ENCODE results near the gene ERVFRD-1.
A peak's percentile ranks its signal among the peaks of the same experiment; 100 is the strongest.

The ERVFRD-1 gene, protein sequence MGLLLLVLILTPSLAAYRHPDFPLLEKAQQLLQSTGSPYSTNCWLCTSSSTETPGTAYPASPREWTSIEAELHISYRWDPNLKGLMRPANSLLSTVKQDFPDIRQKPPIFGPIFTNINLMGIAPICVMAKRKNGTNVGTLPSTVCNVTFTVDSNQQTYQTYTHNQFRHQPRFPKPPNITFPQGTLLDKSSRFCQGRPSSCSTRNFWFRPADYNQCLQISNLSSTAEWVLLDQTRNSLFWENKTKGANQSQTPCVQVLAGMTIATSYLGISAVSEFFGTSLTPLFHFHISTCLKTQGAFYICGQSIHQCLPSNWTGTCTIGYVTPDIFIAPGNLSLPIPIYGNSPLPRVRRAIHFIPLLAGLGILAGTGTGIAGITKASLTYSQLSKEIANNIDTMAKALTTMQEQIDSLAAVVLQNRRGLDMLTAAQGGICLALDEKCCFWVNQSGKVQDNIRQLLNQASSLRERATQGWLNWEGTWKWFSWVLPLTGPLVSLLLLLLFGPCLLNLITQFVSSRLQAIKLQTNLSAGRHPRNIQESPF

DNA sequence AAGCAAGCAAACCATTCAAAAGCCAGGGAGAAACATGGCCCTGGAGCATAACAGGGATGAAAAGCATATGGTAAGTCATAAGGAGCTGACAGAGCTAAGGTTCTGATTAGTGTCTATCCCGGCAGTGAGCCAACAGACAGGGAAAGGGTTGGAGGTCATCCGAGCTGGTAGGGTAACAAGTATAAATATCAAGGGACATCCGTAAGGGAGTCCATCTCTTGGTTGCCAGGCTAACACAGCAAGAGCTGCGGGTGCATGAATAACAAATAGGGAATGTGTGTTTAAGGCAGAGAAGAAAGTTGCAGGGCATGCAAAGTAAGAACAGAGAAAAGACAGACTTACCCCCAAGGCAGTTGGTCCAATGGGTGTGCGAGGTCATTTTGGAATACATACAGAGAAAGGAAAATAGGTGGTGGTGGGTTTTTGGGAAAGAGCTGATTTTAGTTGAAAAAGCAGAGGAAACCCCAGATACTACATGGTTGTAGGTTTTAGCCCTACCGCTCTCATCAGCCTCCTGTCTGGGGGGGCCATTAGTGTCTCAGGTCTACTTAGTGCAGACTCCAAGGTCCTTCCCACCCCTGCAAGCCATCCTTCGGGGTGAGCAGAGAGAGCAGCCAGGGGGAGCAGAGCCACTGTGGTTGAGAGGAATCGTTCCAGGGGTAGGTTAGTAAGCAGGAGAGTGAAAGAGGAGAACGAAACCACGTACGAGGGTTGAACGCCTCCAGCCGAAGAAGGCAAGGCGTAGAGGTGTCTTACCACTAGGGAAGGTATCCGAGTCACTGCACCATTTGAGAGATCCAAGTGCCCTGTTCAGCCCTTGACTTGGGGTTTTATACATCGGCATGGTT is at the start of gene ERVFRD-1:
ERVFRD-1 (minus strand) TSS at position 805 of the 848 bp plus-strand sequence. CDS start 6,415 bp downstream, outside the sequence.
- no peak for DNase-seq

- DNase-seq: no peak
Measured at GRCh38 chr6:11160199-11160598, 48.7 kb upstream of the ERVFRD-1 start.

DNA sequence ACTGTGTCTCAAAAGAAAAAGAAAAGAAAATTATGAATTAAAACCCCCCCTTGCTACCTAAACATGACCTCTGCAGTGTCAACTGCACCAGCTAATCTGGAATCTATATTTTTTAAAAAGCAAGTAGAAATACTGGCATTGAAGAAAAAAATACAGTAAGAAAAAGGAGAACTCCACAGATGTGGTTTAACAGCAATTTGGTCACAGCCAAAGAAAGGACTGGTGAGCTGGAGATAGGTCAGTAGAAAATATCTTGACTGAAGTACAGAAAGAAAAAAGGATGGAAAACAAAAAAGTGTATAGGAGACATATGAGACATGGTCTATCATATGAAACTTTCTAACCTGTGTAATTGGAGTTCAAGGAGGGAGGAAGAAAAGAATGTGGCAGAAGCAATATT is 44.1 kb upstream of the ERVFRD-1 start:
- no peak for DNase-seq

DNA sequence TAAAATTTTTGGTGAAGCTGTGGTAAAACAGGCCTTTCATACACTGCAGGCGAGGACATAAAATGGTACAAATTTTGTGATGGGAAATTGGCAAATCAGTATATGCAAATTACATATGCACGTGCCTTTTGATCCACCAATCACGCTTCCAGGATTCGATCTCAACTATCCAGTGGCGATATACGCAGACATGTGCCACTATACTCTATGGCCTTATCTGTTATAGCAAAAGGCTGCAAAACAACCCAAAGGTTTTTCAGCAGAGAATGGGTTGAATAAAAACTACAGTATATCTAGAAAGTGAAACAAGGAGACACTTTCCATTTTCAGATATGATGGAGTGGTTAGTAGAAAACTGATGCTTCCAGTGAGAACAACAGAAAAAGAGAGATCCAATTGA is 41.9 kb upstream of the ERVFRD-1 start:
- no peak for DNase-seq

GRCh38 chr6:11152581-11152980 is 41.1 kb upstream of the ERVFRD-1 start:
- DNase-seq: no peak

- no peak for DNase-seq
Measured at GRCh38 chr6:11151488-11151887, 40.0 kb upstream of the ERVFRD-1 start.

DNA sequence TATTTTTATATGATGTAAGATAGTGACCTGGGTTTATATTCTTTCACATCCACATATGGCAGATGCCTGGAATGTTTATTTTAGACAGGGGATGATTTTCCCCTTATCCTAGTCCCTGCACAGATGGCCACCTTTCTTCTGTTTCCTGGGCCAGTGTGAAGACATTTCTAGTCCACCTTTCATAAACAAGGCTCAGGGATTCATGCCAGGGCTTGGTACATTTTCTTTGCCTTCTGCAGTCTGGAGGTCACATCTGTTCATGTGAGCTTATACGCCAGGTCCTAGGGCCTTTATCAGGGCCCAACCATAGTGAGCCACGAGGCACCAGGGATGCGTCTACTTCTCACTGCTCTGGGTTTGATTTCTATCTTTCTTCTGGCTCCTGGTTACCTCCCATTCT is 38.0 kb upstream of the ERVFRD-1 start:
- DNase-seq: no peak

DNA sequence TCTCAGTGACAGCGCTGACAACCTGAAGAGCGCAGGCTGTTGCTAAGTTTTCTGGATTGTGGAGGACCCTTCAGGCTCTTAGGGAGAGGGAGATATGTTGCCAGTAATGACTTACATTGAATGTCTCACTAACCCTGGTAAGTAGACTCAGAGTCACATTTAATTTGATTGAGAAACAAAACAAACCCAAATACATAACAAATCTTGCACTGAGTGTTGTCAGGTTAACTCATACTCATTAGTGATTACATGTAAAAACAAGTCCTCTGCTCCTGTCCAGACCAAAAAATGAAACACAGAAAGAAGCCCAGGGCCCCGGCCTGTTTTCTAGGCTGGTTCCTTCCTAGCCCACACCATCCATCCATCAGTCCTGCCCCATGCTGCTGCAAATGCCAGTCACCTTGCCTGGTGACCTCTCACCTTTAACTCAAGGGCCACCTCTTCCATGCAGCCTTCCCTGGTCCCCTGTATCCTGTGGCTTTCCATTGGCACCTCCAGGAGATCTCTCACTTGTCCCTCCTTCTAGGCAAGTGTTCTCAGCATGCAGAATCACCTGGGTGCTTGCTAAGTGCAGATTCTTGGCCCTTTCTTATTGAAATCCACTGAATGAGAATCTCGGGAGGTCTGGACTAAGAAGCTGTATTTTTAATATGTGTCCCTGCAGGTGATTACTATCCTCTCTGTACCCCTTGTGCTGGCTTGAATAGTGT is 34.7 kb upstream of the ERVFRD-1 start:
- DNase-seq: no peak

- DNase-seq: peak in 1 of 2 experiments; percentile 36
Measured at GRCh38 chr6:11144393-11144851, 32.9 kb upstream of the ERVFRD-1 start.

DNA sequence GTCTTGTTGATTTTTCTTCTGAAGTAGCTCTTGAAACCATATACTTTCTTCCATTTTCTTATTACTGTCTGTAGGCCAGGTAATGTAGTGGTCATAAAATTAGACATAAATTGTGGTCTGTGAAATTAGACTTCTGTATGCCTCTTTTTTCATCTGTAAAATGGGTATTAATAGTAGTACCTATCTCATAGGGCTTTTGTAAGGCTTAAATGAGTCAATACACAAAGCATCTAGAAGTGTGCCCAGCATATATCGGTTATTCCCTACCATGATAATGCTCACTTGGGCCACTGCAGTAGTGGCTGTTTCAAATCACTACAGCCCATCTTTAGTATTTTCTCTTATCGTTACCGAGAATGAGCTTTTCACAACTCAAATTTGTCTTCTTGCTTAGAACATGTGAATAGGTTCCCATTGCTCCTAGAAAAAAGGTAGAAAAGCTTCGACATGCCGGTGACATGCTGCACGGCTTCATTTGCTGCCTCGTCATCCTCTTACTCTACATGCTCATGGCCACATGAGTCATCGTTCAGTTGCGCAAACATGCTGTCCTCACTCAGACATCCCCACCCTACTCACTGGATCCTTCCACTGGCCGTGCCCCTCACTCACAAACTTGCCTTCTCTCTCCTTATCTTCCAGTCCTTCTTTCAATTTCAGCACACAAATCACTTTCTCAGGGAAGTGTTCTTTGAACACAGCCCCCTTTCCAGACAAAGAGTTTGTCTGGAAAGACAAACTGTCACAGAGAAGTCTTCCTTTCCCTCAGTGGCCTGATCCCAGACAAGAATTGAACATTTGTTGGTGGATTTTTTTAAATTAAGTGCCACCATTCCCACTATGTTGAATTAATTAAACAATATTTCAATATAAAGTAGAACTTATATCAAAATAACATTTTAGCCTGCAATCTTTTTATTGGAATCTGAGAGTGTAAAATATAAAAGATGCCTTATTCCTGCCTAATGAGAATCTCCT is 32.2 kb upstream of the ERVFRD-1 start:
- peak in 1 of 2 experiments; percentile 9 for DNase-seq

DNA sequence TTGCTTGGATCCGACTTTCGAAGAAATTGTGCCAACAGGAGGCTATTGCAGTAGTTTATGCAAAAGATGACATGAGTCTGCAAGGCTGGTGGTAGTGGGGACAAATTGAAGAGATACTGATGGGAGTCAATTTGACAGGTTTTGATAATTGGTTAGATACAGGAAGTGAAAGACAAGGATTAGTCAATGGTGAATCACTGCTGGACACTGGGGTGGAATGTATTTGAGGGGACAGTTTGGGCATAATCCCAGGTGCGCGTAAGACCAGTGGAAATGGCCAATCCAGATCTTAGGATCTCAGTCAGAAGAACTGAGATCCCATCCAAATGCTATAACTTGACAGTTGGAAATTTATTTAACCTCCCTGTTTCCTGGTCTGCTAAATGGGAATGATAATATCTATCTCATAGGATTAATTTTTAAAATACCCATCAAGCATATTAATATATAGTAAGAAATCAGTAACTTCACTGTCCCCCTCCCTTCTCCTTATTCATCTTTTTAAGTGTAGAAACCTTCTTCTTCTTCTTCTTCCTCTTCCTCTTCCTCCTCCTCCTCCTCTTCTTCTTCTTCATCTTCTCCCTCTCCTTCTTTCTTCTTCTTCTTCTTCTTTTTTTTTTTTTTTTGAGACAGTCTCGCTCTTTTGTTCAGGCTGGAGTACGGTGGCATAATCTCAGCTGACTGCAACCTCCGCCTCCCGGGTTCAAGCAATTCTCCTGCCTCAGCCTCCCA is 30.9 kb upstream of the ERVFRD-1 start:
- no peak for DNase-seq

DNA sequence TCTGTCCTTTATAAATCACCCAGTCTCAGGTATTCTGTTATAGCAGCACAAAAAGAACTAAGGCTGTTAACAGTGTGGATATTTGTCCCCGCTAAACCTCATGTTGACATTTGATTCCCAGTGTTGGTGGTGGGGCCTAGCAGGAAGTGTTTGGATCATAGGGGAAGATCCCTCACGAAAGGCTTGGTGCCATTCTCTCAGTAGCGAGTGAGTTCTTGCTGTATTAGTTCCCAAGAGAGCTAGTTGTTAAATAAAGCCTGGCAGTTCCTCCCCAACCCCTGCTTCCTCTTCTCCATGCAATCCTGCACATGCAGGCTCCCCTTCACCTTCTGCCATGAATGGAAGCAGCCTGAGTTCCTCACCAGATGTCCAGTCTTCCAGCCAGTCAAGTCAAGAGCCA is 29.8 kb upstream of the ERVFRD-1 start:
- no peak for DNase-seq

GRCh38 chr6:11140056-11140455 is 28.5 kb upstream of the ERVFRD-1 start:
- DNase-seq: no peak

- no peak for DNase-seq
Measured at GRCh38 chr6:11139051-11139960, 27.8 kb upstream of the ERVFRD-1 start.

DNA sequence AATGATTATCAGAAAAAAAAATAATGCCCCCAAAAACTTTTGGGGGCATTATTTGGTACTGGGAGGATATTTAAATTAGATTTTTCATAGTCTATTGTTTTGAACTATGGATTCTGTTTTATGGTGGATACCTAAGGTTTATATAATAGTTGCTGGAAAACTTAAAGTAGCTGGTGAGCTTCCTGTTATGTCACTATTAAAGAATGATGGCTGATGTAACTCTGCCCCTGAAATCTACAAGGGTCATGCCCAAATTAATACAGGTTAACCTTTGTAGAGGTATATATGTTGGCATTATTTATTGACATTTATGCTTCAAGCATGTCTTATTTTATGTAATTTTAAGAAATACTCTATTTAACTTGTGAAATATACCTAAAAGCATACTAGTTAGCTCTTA is 25.3 kb upstream of the ERVFRD-1 start:
- no peak for DNase-seq

DNA sequence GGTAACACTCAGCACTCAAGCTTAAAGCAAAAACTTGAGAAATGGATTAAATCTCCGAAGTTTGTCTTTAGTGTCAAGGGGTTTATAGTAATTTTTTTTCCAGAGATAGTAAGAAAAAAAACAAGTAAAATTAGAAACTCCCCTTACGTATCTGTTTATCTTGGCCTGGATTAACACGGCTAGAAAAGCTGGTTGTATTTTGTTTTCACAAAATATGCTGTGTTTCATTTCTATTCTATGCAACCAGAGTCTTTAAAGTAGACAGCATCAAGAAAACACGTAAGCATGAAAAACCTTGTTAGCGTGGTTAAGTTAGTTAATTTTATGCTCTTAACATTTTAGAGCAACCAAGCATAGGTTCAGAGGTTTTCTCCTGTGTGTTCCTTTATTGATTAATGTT is 21.8 kb upstream of the ERVFRD-1 start:
- no peak for DNase-seq

DNA sequence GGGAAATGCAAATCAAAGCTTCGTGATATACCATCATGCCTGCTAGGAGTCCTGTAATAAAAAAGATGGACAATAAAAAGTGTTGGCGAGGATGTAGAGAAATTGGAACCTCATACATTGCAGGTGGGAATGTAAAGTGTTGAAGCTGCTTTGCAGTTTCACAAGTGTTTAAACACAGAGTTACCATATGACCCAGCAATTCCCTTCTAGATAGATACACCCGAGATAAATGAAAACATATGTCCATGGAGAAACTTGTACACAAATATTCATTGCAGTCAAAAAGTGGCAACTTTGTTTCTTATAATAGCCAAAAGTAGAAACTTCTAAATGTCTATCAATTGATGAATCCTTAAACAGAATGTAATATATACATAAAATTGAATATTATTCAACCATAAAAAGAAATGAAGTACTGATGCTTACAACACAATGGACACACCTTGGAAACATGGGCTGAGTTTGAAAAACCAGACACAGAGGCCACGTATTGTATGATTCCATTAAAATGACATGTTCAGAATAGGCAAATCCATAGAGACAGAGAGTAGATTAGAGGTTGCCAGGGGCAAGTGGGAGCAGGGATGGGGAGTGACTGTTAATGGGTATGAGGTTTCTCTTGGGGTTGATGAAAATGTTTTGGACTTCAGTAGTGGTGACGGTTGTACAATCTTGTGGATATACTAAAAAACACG is 20.8 kb upstream of the ERVFRD-1 start:
- no peak for DNase-seq

- DNase-seq: no peak
Measured at GRCh38 chr6:11130605-11131004, 19.1 kb upstream of the ERVFRD-1 start.

GRCh38 chr6:11129908-11130565 is 18.5 kb upstream of the ERVFRD-1 start:
- DNase-seq: no peak

Measured in SW 1271 (cell line).